ENCODE measurements around the gene NUFIP2.

- TF ChIP-seq CTCF (IDR thresholded peaks at IDR 0.05; ENCODE audit: low read depth, low read length, missing input control) (no peak), EGR1 (IDR thresholded peaks at IDR 0.05; ENCODE audit: low read depth in 2 of 2) (no peak), TAF1 (conservative IDR thresholded peaks at IDR 0.05) (no peak), GABPA (IDR thresholded peaks at IDR 0.05 in 1 of 2, conservative IDR thresholded peaks at IDR 0.05 in 1 of 2) (no peak), HNF4A (conservative IDR thresholded peaks at IDR 0.05) (no peak), FOXA1 (IDR thresholded peaks at IDR 0.05) (no peak), REST (IDR thresholded peaks at IDR 0.05) (no peak), MAX (IDR thresholded peaks at IDR 0.05) (no peak), RAD21 (IDR thresholded peaks at IDR 0.05) (no peak), SP1 (IDR thresholded peaks at IDR 0.05) (no peak), JUND (IDR thresholded peaks at IDR 0.05) (no peak)
These were observed 37.7 kb upstream of the NUFIP2 start for GRCh38 chr17:29331708-29332085.
